HG03175 (cell line): ENCODE measurements around the gene ZNF382.

Experiments
- ATAC-seq: cut with Tn5 transposase; IDR thresholded peaks from one replicate; pipeline ENCODE4 v1.9.1; 2021; ENCODE audit warnings: mild to moderate bottlenecking, moderate library complexity; ENCODE audit not compliant: unreplicated experiment

The ZNF382 gene

DNA sequence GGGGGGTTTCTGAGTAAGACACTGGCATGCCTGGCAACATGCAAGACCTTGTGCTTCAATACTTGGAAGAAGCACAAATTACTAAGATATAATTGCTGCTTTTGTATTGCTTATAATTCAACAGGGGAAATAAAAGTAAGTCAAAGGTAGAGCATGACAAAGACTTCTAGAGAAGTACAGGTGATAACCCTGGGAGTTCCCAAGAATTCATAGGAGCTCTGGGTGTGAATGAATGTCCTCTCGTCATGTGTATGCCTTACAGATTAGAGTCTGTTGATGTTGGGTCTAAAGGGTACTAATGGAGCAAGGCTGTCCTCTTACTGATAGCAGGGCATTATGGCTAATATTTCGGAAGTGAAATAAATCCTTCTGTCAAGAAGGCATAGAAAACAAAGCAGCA, 69.1 kb downstream of the ZNF382 start:
- no peak for ATAC-seq

DNA sequence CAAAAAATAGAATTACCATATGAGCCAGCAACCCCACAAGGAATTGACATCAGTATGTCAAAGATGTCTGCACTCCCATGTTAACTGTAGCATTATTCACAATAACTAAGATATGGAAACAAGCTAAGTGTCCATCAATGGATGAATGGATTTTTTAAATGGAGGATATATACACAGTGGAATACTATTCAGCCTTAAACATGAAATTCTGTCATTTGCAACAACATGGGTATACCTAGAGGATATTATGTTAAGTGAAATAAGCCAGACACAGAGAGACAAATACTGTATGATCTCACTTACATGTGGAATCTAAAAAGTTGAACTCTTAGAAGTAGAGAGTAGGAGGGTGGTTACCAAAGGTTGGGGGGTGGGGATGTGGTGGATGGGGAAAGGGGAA, 74.3 kb downstream of the ZNF382 start:
- no peak for ATAC-seq
